Keratinocyte (primary cell): Measurements from ENCODE around the gene CELSR1.

Experiments used
- CTCF ChIP-seq, 3 experiments: IDR thresholded peaks in 1 of 3; conservative IDR thresholded peaks in 1 of 3; optimal IDR thresholded peaks in 1 of 3; 2 replicates in 2 of 3; 3 replicates in 1 of 3; pipeline versions ENCODE3 to v1.5.1; 2011; ENCODE audit warnings: low read length in 3 of 3, mild to moderate bottlenecking in 3 of 3, moderate library complexity in 2 of 3, control low read depth in 1 of 3, inconsistent platforms in 1 of 3; ENCODE audit not compliant: insufficient read depth in 2 of 3; ENCODE audit errors: extremely low read depth in 1 of 3
- EZH2 ChIP-seq: IDR thresholded peaks from one replicate; pipeline ENCODE4 v1.6.1; 2012; ENCODE audit warnings: inconsistent platforms, mild to moderate bottlenecking, low read length, moderate library complexity

- TF ChIP-seq CTCF (optimal IDR thresholded peaks at IDR 0.05 in 1 of 3, IDR thresholded peaks at IDR 0.05 in 1 of 3, conservative IDR thresholded peaks at IDR 0.05 in 1 of 3; ENCODE audit: extremely low read depth in 1 of 3, insufficient read depth in 2 of 3, low read length in 3 of 3) (no peak), EZH2 (no peak)
These were observed 34.8 kb downstream of the CELSR1 start for GRCh38 chr22:46502440-46503175.
